UCSD-AML1 (cell line): Measurements from ENCODE around the gene KIF21A.

Source experiments
- DNase-seq: peaks from one replicate; lab custom pipeline; 2025; ENCODE audit not compliant: unreplicated experiment; lab: John Stamatoyannopoulos, UW

Gene KIF21A

DNA sequence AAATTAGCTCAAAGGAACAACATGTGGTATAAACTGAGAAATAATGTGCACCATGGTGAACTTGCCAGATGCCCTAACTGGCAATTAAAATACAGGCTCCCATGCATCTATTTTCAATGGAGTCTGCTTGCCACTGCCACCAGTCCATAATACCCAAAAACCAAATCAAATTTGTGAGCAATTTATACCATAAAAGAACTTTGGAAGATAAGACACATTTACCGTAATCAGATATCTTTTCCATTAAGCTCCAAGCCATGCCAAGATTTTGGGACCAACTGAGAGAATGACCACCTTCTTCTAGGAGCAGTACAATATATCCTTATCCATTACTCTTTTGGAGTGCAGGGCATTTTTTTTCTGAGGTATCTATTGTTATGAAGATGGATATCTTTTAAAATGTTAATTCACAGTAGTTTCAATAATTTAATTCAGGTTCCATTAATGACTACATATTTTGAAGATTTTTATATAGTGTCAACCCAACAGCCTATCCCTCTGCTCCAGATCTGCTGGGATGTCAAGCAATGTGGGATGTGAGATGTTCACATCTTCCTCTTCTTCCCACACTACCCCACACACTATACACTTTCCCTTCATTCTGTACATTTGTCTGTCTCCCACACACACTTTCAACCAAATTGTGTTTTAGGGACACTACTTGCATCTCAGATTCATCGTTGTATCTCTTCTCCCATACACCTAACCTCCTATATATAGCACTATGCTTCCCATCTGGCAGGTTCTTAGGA is 53.3 kb downstream of the KIF21A start:
- no peak for DNase-seq

DNA sequence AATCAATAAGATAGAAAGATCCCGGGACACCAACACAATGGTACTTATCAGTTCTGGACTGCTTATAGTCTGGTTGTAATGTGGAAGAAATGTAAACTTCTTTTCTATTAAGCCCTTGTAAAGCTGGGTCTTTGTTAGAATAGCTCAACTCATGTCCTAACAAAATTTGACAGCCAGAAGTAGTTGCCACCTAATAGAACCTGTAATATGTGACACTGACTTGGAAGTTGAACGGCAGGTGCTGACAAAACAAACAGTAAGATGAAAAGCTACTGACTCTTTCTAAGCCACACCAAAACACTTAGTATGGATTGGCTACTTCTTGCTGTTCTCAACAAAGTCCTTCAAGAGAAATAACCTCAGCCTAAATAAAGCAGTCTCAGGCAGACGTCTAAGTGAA is 56.6 kb downstream of the KIF21A start:
- DNase-seq = no peak

DNA sequence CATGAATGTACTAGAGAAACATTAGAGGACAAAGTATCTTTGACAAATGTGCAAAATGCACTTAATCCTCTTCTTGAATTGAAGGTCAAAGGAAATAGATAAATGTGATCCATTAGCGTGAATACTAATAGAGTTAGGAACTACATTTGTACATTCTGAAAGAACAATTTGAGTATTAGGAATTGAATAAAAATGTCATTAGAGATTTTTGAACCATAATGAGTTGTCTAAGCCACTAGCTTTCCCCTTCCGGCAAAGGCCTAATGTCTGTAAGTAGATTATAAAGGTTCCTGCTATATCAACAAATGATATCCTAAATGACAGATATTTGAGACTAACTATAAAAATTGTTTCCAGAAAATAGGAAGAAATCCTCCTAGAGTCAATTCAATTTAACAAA is 59.8 kb downstream of the KIF21A start:
- DNase-seq = no peak

DNA sequence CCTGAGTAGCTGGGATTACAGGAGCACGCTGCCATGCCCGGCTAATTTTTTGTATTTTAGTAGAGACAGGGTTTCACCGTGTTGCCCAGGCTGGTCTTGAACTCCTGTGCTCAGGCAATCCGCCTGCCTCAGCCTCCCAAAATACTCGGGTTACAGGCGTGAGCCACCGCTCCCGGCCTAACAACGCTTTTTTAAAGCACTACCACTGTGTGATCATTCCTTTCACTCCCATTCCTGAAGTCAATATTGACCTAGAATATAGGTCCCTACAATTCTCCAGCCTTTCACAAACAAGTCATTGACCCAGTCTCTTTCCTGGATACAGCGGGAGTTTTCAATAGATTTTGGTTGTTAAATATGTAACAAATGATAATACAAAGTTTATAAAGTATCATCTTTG is 62.8 kb downstream of the KIF21A start:
- no peak for DNase-seq

DNA sequence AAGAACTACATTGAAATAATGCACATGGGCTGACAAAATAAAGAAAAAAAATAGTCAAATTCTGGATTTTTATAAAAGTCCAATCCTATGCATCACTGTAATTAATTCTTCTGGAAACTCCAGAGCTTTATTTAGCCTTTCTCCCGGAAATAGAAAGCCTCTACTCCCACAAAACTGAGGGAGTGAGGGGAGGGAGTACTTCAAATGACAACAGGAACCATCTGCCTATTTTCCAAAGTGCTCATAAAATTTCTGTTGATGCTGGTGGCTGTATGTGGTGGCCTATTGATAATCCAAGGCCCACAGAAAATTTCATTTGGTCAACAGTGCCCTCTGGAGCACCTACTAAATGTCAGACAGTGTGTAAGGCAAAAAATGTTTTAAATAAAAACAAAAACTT is 64.6 kb downstream of the KIF21A start:
- no peak for DNase-seq

DNA sequence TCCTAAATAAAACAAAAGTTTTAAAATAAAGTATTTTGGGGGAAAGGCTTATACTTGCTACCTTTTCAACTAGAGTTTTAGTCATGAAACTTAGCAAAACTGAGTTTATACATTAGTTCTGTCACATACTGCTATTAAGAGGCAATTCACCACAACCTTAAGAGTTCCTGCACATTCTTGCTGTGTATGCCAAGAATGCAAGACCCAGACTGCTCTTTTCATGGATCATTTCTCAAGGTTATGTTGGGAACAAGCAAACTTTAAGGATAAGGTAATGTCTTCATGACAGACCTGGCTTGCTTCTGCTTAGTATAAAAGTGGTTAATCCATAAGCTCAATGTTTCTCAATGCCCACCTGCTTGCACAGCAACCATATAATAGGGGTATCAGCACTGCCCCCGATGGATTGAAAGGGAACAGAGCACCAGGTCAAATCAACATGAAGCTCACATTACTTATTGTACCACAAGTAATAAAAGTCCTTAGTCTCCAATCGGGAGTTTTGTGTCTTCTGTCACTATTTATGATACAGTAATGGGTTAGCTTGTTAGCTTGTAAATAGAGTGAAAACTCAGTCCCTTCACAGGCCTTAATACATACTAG is 67.6 kb downstream of the KIF21A start:
- DNase-seq = no peak

DNA sequence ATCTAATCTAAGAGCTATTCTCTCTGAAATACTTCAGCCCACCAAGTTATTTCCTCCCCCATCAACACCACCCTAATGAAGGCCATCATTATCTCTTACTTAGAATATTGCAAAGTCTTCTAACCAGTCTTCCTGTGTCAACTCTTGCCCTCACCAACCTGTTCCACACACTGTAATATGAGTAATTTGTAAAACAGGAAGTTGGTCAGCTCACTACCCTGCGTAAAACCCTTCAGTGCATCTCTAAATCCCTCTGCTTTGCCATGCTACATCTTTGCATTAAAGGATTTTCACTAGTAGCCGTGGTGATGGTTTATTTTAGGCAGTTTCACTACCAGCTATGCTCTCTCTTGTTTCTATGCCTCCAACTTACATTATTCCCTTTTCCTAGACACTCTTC is 70.0 kb downstream of the KIF21A start:
- DNase-seq = no peak

DNA sequence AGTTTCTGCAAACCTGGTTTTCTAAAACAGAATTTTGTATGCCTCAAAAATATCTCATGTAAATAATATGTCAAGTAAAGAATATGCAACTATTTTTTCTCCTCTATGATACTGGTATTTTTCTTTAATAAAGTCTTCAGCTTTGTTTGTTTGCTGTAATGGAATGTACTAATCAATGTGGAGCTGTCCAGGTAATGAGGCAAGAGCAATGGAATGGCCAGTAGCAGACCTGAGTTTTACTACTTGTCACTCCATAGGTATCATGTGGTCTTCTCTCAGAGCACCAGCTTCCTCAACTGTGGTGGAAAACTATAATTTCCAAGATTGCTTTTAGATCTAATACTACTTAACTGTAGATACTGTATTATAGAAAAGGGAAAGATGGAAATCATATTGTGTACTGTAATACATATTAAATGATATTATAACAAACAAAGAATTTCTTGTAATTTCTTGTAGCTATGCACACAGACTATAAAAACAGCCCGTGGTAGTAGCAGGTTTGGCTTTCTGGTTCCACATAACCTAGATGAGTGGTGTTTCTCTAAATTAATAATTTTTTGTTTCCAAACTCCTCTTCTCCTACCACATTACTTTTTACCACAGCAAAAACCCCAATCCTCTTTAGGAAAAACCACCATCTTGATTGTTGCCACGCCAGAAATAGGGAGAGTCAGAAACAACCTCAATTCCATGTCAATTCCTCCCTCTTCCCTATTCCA is 70.6 kb downstream of the KIF21A start:
- DNase-seq = no peak

DNA sequence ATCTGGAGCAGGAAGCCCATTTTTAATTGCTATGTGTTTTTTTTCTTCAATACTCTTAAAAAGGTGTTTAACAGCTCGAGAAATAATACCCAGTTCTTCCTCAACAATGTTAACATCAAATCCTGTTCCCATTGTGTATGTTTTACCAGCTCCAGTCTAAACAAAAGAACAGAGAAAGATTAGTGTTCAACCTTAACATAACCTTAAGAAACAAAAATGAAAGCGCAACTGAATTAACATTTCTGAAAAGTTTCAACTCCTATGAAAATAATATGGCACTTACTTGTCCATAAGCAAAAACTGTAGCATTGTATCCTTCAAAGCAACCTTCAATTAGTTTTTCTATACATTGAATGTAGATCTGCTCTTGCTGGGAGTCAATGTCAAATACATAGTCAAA is 73.2 kb downstream of the KIF21A start:
- DNase-seq = no peak

DNA sequence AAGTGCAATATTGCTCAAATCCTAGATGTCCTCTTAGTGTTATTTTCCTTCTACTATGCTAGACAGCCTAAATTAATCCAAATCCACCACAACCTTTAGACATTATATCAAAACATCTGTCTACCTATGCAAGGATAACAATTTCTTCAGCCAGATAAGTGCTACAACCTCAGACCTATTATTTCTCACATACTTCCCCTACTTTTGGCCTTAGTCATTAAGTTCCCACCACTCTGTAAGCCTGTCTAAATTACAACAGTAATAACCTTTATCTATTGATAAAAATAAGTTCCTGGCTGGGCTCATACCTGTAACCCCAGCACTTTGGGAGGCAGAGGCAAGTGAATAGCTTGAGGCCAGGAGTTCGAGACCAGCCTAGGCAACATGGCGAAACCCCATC is 74.0 kb downstream of the KIF21A start:
- DNase-seq = no peak

DNA sequence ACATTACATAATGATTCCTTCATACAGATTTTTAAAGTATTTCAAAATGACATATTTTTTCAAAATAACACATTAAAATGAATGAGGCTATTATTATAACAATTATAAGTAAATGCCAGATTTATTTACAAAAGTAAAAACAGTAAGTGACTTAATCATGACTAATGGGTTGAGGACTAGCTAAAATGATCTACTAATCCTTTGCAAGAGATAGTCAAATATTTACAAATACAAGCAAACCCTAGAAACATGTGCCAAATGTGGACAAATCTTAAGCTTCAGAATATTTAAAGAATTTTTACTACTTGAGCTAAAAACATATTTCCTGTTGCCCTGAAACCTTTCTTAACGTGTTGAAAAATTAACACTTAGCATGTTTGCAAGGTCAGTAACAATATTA is 74.8 kb downstream of the KIF21A start:
- DNase-seq = no peak

DNA sequence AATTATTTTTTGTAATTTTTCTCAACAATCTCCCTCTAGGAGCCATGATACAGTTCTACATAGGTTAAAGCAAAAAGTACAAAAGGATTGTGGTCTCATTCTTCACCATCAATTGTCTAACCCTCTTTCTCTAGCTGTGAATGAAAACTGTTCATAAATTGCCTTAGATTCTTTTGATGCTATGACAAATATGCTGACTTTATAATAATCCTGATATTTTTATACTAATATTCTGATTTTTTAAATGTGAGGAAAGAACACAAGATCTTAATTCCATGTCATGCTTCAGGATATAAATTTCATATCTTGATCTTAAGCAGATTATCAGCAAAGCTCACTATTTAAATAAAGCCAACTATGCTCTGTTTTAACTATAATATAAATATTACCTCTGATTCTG is 75.4 kb downstream of the KIF21A start:
- no peak for DNase-seq

DNA sequence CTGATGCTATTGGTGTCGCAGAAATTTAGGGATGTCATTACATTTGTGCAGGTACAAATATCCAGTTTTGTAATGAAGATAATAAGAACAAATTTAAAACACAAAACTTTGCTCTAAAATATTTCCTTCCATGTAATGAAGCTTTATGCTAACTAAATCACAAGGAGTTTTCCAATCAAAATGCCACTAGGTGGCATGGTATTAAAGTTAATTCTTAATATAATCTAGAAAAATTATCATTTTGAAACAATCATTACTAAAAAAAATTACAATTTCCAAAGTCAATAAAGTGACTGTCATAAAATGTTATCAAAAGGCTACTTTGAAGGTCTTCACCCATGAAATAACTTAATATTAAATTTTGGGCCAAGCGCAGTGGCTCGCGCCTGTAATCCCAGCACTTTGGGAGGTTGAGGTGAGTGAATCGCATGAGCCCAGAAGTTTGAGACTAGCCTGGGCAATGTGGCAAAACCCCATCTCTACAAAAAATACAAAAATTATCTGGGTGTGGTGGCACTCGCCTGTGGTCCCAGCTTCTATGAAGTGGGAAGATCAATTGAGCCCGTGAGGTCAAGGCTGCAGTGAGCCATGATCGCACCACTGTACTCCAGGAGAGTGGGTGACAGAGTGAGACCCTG is 77.4 kb downstream of the KIF21A start:
- DNase-seq = no peak

DNA sequence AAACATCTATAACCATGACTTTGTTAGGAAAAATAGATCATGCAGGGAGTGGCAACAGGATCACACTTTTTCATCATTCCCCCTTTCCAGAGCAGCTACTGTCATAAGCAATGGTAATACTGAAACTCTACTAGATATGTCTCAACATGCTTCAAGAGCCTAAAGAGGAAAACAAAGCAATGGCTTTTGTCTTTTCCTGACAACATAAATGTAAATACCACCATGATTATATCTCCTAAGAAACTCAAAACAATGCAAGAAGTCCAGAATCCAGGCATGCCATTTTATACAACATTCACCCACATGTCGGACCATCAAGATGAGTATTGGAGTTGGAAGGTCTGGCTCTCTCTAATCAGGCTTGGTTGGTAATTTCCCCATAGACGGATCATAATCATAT is 78.7 kb downstream of the KIF21A start:
- DNase-seq = no peak

DNA sequence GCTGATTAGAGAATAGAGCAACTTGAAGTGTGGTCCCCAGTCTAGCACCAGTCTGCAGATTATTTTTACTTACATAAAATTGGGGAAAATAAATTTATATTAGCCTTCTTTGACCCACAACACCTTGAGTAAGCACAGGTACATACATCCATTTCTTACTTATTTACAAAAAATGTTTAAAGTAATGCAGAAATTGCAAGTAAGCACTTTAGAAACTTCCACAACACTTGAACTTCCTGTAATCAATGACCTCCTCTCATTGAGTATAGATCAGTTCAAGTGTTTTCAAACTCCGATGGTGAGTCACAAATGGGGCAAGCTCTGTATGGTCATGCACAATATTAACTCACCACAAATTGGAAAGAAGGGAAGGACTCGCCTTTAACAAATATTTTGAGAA is 83.3 kb downstream of the KIF21A start:
- DNase-seq = no peak

DNA sequence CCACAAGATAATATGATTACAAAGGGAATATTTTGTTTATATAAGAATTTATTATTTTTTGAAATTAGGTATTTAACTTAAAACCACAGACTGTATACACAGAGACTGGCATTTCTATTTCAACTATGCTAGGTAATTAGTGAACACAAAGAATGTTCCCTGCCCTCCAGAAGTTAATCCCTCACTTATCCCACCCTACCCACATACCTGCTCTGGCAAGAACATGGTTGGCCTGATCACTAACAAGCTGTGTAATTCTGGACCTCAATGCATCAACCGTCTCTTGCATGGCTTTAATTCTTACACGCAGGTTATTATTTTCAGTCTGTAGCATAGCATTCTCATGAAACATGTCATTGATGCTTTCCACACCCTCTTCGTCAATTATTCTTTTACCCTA is 85.9 kb downstream of the KIF21A start:
- DNase-seq = no peak

DNA sequence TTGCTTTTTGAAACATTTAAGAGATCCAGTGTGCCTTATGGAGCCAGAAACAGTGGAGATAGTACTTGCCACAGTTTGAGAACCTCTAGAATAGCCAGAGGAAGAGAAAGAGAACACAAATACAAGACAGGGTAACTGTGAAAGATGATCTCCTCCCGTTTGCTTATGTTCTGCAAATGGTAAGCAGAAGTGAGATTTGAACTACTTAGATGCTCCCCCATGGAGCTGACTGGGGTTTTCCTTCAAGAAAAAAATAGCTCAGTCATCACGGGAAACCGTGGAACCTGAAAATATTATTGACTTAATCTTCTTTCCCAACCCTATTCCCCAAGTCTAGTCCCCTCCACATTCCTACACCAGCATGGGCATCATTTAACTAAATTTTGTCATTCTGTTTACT is 87.1 kb downstream of the KIF21A start:
- DNase-seq = no peak

DNA sequence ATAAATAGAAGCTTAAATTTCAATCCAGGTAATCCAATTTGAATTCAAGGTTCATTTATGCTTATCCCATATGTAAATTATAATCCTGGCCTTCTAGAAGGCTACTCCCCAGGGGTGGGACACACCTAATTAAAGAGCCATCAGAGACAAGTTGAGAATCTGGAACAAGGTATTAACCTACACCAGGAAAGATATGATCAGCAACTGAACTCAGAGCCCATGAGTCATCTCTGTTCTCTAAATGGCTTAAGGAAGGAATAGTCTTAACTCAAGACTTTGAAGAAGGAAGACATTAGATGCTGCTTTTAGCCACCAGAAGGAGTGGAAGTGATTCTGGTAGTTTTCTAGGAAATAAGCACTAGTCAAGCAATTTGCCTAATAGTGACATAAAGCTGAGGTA is 88.0 kb downstream of the KIF21A start:
- DNase-seq = no peak

DNA sequence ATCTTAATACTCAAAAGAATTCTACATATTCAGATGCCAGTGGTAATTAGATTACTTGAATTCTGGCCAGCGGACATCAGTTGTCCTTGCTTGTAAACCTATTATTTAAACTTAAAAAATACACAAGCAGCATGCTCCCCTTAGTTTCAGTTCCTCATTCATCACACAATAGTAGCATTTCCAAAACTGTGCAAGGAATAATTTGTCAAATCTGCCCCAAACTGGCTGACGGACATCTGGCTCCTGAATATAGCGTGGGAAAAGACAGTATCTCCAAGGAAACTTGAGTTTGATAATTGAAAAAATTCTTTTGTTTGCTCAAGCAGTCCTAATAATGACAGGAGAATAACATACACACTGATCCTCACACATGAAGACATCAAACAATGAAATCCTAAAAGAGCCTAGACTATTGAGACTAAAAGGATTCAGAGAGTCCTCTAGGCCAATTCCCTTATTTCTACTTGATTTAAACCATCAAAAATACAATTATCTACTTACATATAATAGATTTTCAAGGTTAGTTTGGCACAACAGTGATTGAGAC is 90.4 kb downstream of the KIF21A start:
- no peak for DNase-seq

DNA sequence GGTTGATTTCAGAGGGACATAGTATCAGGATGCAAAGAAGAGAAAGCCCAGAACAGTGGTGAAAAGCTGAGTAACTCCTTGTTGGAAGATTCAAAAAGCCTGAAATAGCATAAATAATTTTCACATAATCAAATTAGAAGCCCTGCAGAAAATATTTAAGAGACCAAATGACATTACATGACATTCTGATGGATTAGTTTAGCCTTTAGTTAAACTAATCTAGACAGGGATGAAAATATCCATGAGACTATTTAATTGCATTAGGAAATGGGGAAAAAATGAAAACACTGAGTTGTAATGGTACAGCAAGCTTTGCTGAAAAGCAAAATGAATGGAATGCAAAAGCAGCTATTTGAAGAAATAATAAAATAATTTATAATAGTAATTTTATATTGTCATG is 91.8 kb downstream of the KIF21A start:
- DNase-seq = no peak

DNA sequence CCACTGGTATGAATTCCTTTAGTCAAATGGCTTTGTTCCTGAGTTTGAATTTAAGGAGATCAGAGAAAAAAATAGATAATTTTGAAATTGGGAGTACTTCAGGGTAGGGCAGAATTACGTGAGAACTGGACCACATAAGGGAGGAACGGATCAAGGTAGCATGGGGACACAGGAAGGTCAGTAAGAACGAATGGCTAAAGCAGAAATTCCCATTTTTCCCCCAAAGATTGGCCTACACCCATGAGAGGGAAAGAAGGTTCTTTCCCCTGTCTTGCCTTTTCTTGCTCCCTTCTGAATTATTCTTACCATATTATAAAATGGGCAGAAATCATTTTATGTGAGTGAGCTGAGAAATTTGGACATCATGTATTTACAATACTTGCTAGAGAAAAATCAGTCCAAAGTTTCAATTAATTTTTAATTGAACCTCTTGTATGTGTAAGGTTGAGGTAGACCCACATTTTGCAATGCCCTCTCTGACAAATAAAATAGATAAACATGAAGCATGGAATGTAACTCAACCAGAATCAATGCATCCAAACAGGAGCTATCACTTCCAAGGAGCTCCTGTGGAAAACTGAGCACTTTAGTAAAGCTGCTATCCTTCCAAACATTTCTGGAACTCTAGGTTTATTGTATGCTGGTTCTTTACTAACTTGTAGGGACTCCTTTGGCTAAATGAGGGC is 93.8 kb downstream of the KIF21A start:
- no peak for DNase-seq
